Measurements from ENCODE around the gene ASB13. TPM values are rescaled to one million over a fixed set of nuclear protein-coding genes. Genes with fewer than 3 reads are reported as not detected.

Gene ASB13
- total and polyA plus RNA-seq, 10 of the 15 experiments (the other 5 are each of a cell fraction or from before 2014, with no cell fraction given), result 0.02 to 0.59 (median 0.10) TPM; not detected in 2

- WGBS (ENCODE audit: insufficient coverage, insufficient replicate concordance, low lambda C conversion rate, missing lambda C conversion rate), result 65% methylated on average over 6 of the region's 6 CpGs
- RAD21 ChIA-PET (ENCODE audit: unreplicated experiment), result interaction anchor here (0.6 to 5.1 kb wide), 17 partner anchors 40 to 807 kb away, joined by 3 to 136 read pairs (median 4); partner anchors contain the start of gene TASOR2
- Histone ChIP-seq H3K36me3 (ENCODE audit: control insufficient read depth in 2 of 2, insufficient read depth in 2 of 2, low read length in 1 of 2) (no peaks in the 10 kb centered on the region), H3K27ac (ENCODE audit: control insufficient read depth, insufficient read depth) (no peak overlapping the region), H3K9ac (ENCODE audit: control insufficient read depth, insufficient read depth, low read length) (no peak overlapping the region), H3K9me3 (replicated peaks; ENCODE audit: control insufficient read depth, insufficient read depth, low read length) (no peaks in the 10 kb centered on the region), H2AFZ (ENCODE audit: control insufficient read depth, low read depth, low read length) (no peak overlapping the region), H3K27me3 (replicated peaks in 1 of 2; ENCODE audit: control insufficient read depth in 2 of 2, insufficient read depth in 2 of 2, low read length in 1 of 2) (peaks cover 2 to 6% of the 10 kb centered on the region in 2 experiments; a peak in 2 of 4 replicates), H3K4me1 (ENCODE audit: control insufficient read depth, insufficient read depth, low read length) (no peaks in the 10 kb centered on the region), H3K4me3 (no peak overlapping the region), H4K20me1 (ENCODE audit: control insufficient read depth, insufficient read depth) (no peaks in the 10 kb centered on the region), H3K4me2 (ENCODE audit: control insufficient read depth, insufficient read depth) (no peak overlapping the region), H3K79me2 (ENCODE audit: control insufficient read depth, insufficient read depth, low read length) (no peaks in the 10 kb centered on the region)
- CTCF ChIA-PET, result interaction anchor here (0.6 to 21.3 kb wide), 40 partner anchors 9 to 1026 kb away, joined by 3 to 535 read pairs (median 4); partner anchors contain the start of gene TASOR2
- no peak for DNase-seq (ENCODE audit: low read depth, low spot score)
- POLR2A ChIA-PET, result interaction anchor here (1.3 kb wide), 1 partner anchor 180 kb away, joined by 6 read pairs; no protein-coding TSS in a partner anchor
- SMC1A ChIA-PET (ENCODE audit: uncharacterized antibody, unreplicated experiment), result interaction anchor here (0.6 to 5.2 kb wide), 19 partner anchors 9 to 770 kb away, joined by 3 to 129 read pairs (median 4); no protein-coding TSS in a partner anchor
- in situ Hi-C loops (cut with MboI), result loop anchor here (5.0 to 10.0 kb wide), 2 partner anchors 180 to 778 kb away; no protein-coding TSS in a partner anchor
- no peak for ATAC-seq
- intact Hi-C loops (cut with micrococcal nuclease; ENCODE audit: unreplicated experiment), result loop anchor here (5.0 kb wide), 1 partner anchor 775 kb away; no protein-coding TSS in a partner anchor
- FAIRE-seq, result no peak
- BruUV-seq (replicated peaks), result no TSS peak
- TF ChIP-seq CEBPB (IDR thresholded peaks at IDR 0.05; ENCODE audit: borderline replicate concordance in 1 of 2, low read depth in 2 of 2, low read length in 2 of 2) (no peak), ATF7 (IDR thresholded peaks at IDR 0.05; ENCODE audit: low read depth) (no peak), RAD21 (IDR thresholded peaks at IDR 0.05; ENCODE audit: insufficient read depth, low read depth, low read length) (no peak), RELB (IDR thresholded peaks at IDR 0.05; ENCODE audit: low read depth) (no peak), SREBF1 (IDR thresholded peaks at IDR 0.05; ENCODE audit: low read length) (no peak), MXI1 (IDR thresholded peaks at IDR 0.05; ENCODE audit: low read depth, low read length) (no peak), NR2F1 (conservative IDR thresholded peaks at IDR 0.05) (no peak), SKIL (IDR thresholded peaks at IDR 0.05; ENCODE audit: low read depth, poor library complexity, severe bottlenecking) (no peak), ZNF622 (IDR thresholded peaks at IDR 0.05) (no peak), SUZ12 (IDR thresholded peaks at IDR 0.05; ENCODE audit: unreplicated experiment) (no peak), ZBTB40 (IDR thresholded peaks at IDR 0.05; ENCODE audit: borderline replicate concordance) (no peak), CREB1 (IDR thresholded peaks at IDR 0.05; ENCODE audit: low read depth) (no peak), TCF12 (IDR thresholded peaks at IDR 0.05; ENCODE audit: low read depth, low read length) (no peak), JUNB (IDR thresholded peaks at IDR 0.05) (no peak)
Observed at GRCh38 chr10:5622186-5622960, 44.0 kb downstream of the ASB13 start.
